SKM-1 treated with dmso at 0.1 percent for 144 hours (cell line): ENCODE measurements around the gene GRIN1.
A peak's percentile ranks its signal among the peaks of the same experiment; 100 is the strongest.

Experiments used
- DNase-seq: peaks from one replicate; lab custom pipeline; 2025; ENCODE audit not compliant: unreplicated experiment; lab: John Stamatoyannopoulos, UW

The GRIN1 gene

DNA sequence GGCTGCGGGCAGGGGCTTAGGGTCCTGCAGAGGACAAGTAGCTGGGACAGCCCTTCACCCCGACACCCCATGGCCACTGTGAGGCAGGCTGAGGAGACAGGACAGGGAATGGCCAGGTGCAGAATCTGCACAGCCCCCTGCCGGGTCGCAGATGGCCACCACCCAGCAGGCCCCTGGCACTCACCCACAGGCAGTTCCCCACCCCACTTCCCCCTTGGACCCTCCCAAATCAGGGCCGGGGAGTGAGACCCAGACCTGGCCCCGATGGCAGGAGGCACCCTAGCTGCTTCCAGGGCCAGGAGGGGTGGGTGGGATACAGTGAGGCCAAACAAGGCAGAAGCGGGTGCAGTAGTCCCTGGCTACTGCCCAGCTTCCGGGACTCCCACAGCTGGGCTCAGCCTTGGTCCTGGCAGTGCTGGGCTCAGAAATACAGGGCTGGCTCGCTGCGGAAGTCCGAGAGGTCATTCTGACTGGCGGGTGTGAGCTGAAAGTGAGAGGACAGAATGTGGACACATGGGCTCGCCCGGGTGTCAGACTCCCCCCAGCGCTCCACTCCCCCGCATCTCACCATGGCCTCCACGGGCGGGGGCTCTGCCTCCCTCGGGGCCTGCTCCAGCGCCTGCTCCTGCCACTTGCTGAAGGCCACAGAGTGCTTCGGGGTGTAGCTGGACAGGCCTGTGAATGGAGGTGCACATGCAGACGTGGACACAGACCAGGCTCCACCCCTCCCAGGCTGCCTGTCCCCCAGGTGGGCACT lies 52.9 kb downstream of the GRIN1 start:
- no peak for DNase-seq

DNA sequence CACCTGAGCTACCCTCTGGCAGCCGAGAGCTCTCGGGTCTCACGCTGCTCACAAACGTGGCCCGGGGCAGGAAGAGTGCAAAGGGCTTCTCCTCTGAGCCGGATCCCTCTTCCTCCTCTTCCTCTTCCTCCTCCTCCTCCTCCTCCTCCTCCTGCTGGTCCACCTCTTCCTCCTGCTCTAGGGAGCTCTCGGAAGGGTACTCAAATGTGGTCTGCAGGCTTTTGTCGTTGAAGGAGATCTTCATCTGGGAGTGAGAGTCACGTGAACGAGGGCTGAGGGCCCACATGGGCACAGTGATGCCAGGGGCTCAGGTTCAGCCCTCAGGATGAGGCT lies 53.5 kb downstream of the GRIN1 start:
- DNase-seq = no peak

- no peak for DNase-seq
Observed at GRCh38 chr9:137192859-137193258, 53.9 kb downstream of the GRIN1 start.

- DNase-seq = no peak
Observed at GRCh38 chr9:137193771-137194170, 54.8 kb downstream of the GRIN1 start.

GRCh38 chr9:137194388-137194787 lies 55.4 kb downstream of the GRIN1 start:
- no peak for DNase-seq

DNA sequence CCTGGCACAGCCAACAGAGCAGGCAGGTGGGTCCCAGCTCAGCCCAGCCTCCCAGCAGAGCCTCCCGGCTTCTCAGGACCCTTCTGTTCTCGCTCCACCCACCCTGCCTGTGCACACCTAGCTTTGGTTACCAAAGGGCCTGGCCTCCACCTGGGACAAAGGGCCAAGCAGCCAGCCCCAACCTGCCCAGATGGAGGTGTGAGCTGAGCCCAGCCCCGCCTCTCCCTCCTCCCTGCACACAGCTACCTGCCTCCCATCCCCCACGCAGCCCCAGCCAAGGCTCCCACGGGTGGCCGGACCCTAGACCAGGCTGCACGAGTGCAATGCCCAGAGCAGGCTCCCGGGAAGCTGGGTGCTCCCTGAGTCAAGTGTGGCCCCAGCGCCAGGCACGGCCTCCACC lies 56.0 kb downstream of the GRIN1 start:
- no peak for DNase-seq

GRCh38 chr9:137195525-137196220 lies 56.7 kb downstream of the GRIN1 start:
- no peak for DNase-seq

DNA sequence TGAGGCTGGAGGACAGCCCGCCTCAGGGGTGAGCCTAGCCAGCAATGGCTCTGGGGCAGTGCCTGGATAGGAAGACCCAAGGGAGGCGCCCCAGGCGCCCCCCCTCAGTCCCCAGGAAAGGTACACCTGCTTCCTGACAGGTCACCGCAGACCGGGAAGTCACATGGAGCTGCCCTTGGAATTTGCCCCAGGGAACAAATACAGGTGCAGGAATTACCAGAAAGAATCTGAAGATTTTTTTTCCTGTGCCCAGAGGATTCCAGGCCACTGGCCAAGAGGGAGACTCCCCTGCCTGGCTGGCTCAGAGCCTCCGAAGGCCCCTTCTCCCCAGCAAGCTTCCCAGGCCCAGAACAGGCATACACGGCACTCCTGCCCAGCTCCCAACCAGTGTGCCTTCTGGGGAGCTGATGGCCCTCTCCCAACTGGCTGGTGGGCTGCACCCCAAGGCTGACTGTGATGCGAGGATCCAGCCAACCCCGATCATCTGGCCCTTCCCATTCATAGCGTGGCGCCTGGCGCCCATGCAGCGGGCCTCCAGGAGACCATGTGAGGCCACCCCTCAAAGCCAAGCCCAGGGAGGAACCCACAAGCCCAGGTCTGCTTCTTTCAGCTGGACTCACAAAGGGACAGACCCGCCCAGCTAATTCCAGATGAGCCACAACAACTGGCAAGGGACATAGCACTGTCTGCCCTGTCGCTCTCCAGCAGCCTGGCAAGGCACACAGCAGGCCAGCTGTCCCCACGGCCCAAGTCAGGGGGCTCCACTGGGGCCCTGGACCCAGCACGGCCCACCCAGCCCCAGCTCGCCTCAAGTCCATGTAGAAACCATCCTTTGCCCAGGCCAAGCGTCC lies 59.3 kb downstream of the GRIN1 start:
- no peak for DNase-seq

GRCh38 chr9:137198902-137199283 lies 59.9 kb downstream of the GRIN1 start:
- DNase-seq = no peak

- no peak for DNase-seq
Observed at GRCh38 chr9:137199411-137200121, 60.6 kb downstream of the GRIN1 start.

GRCh38 chr9:137200311-137201204 lies 61.6 kb downstream of the GRIN1 start, which contains the start of gene TPRN:
TSS of gene TPRN (minus strand) at chr9:137200741. CDS start at chr9:137200711, 30 bp downstream.
- peak; percentile 99 for DNase-seq

DNA sequence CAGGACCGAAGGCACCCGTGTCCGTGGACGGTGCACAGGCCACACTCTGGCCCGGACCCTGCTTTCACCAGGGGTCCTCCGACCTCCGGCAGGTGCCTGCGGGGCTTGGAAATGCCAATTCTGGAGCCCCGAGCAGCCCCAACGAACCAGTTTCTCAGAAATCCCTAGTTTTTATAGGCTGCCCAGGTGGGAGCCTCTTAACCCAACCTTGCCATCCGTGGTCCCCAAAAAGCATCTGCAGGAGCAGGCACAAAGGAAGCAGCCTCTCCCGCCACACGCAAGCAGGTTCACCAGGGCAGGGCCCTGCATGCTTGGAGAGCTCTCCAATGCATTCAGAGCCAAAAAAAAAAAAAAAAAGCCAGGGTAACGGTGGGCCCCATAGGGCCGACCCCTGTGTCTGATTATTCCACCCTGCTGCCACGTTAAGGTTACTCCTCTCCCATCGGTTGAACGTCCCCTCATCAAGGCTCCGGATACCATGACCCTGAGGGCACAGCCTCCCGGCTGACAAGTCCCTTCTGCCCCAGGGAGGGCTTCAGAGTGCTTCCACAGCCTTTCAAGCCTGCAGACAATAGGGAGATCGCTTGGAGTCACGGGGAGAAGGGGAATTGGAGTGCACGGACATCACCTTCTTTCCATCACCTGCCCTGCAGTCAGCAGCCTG lies 62.4 kb downstream of the GRIN1 start:
- DNase-seq = no peak

DNA sequence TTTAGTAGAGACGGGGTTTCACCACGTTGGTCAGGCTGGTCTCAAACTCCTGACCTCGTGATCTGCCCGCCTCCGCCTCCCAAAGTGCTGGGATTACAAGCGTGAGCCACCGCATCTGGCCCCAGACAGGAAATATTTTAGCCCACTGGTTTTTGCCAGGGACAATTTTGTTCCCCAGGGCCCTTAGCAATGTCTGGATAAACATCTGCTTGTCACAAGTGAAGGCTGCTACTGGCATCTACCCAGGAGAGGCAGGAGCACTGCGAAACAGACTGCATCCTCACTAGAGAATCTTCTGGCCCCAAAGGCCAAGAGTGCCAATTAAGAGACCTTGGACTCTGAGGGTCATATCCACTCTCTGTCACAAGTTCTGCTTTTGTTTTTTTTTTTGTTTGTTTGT lies 64.0 kb downstream of the GRIN1 start:
- DNase-seq = no peak

DNA sequence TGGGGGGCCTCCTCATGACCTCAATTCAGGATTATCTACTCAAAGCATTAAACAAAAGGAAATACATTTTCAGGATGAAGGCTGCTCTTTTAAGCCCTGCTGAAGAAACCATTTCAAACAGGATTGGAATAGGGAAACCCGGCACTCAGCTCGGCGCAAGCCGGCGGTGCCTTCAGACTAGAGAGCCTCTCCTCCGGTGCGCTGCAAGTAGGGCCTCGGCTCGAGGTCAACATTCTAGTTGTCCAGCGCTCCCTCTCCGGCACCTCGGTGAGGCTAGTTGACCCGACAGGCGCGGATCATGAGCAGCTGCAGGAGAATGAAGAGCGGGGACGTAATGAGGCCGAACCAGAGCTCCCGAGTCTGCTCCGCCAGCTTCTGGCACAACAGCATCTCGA lies 65.8 kb downstream of the GRIN1 start:
- DNase-seq = no peak

- peak; percentile 65 for DNase-seq
Observed at GRCh38 chr9:137205126-137206069, 66.4 kb downstream of the GRIN1 start, which contains the start of the genes NDOR1 and TMEM203. TSS of gene NDOR1 (plus strand) at chr9:137205700. CDS start at chr9:137205778, 78 bp downstream. TSS of gene TMEM203 (minus strand) at chr9:137205648. CDS start at chr9:137205414, 234 bp downstream.

GRCh38 chr9:137206602-137207001 lies 67.6 kb downstream of the GRIN1 start:
- DNase-seq = no peak

- DNase-seq = no peak
Observed at GRCh38 chr9:137211532-137211931, 72.6 kb downstream of the GRIN1 start.

DNA sequence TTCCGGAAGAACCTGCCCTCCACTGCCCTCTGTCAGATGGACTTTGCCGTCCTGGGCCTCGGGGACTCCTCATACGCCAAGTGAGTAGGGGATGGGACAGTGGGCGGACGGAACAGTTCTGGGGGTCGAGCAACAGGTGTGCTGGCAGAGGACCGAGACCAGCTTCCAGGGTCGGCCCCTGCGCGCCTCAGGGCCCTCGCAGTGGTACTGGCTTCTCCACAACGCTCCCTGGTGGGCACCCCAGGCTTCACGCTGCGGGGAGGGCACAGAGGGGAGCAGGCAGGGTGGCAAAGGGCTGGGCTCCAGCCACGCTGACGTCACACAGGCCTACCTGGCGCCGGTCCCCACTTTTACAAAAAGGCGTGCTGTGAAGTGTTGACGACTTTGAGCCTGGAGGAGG lies 73.6 kb downstream of the GRIN1 start:
- no peak for DNase-seq
